OCI-LY1 (cell line): ENCODE data around the gene ZFHX3.

ENCODE experiments used
- H2AFZ ChIP-seq: fragments of 200-600 bp; sonication (generic), shearing (Covaris generic); 2 replicates; pipeline ENCODE4 v1.6.0; 2014; ENCODE audit warnings: antibody characterized with exemption, mild to moderate bottlenecking, low read length
- H3F3A ChIP-seq: fragments of 200-600 bp; sonication (generic), shearing (Covaris generic); 2 replicates; pipeline ENCODE4 v1.6.0; 2014; ENCODE audit warnings: mild to moderate bottlenecking, antibody characterized with exemption, low read length, moderate library complexity; ENCODE audit not compliant: insufficient read depth
- H3K27ac ChIP-seq: fragments of 200-600 bp; sonication (generic); 2 replicates; pipeline ENCODE4 v1.5.1; 2014; ENCODE audit warnings: low read length, mixed run types, mild to moderate bottlenecking, low read depth; ENCODE audit not compliant: poor library complexity, severe bottlenecking
- H3K27me3 ChIP-seq: fragments of 200-600 bp; sonication (generic); 2 replicates; pipeline ENCODE4 v1.6.0; 2014; ENCODE audit warnings: antibody characterized with exemption, mild to moderate bottlenecking, low read length, moderate library complexity; ENCODE audit not compliant: insufficient read depth
- H3K36me3 ChIP-seq: fragments of 200-600 bp; sonication (generic); 2 replicates; pipeline ENCODE4 v1.6.1; 2014; ENCODE audit warnings: mild to moderate bottlenecking, antibody characterized with exemption, low read length, moderate library complexity, mixed read lengths; ENCODE audit not compliant: insufficient read depth
- H3K4me1 ChIP-seq: fragments of 200-600 bp; sonication (generic); 2 replicates; pipeline ENCODE4 v1.5.1; 2014; ENCODE audit warnings: mild to moderate bottlenecking, low read length, moderate library complexity; ENCODE audit not compliant: insufficient read depth, severe bottlenecking
- H3K4me2 ChIP-seq: fragments of 200-600 bp; sonication (generic), shearing (Covaris generic); 2 replicates; pipeline ENCODE4 v1.6.1; 2014; ENCODE audit warnings: low read length
- H3K4me3 ChIP-seq: fragments of 200-600 bp; sonication (generic); 2 replicates; pipeline ENCODE4 v1.5.1; 2014; ENCODE audit warnings: low read length, low read depth, mild to moderate bottlenecking, mixed read lengths; ENCODE audit not compliant: poor library complexity, severe bottlenecking
- H3K79me2 ChIP-seq: fragments of 200-600 bp; shearing (Covaris generic); 2 replicates; pipeline ENCODE4 v1.6.1; 2016; ENCODE audit warnings: mixed run types, low read length, mixed read lengths; ENCODE audit not compliant: insufficient read depth
- H3K9ac ChIP-seq: fragments of 200-600 bp; sonication (generic), shearing (Covaris generic); 2 replicates; pipeline ENCODE4 v1.6.1; 2014; ENCODE audit warnings: mild to moderate bottlenecking, low read length, mixed read lengths
- H3K9me2 ChIP-seq: fragments of 200-600 bp; sonication (generic), shearing (Covaris generic); 2 replicates; pipeline ENCODE4 v1.6.1; 2014; ENCODE audit warnings: low read depth, mild to moderate bottlenecking, low read length, mixed read lengths
- H3K9me3 ChIP-seq: fragments of 200-600 bp; shearing (Covaris generic); 2 replicates; pipeline ENCODE4 v1.6.1; 2014; ENCODE audit warnings: low read length, mixed read lengths
- H4K20me1 ChIP-seq: fragments of 200-600 bp; sonication (generic), shearing (Covaris generic); 2 replicates; pipeline ENCODE4 v1.6.0; 2016; ENCODE audit warnings: mild to moderate bottlenecking, low read length; ENCODE audit not compliant: insufficient read depth
- EZH2 ChIP-seq: fragments of 200-600 bp; sonication (generic), shearing (Covaris generic); IDR thresholded peaks from 2 replicates; pipeline ENCODE4 v1.8.0; 2017; ENCODE audit warnings: borderline replicate concordance, mixed run types, mild to moderate bottlenecking, antibody characterized with exemption, low read length, moderate library complexity, mixed read lengths
- TF ChIP-seq, protein P1 (sequence below): fragments of 200-600 bp; sonication (generic), shearing (Covaris generic); IDR thresholded peaks from 2 replicates; pipeline ENCODE4 v1.5.1; 2017; ENCODE audit warnings: mild to moderate bottlenecking, antibody characterized with exemption, low read length, moderate library complexity, mixed read lengths

Gene ZFHX3

GRCh38 chr16:73000907-73001521, 46.9 kb downstream of the ZFHX3 start:
- Histone ChIP-seq H4K20me1 (no peaks in the 10 kb centered on the region), H3K36me3 (no peaks in the 10 kb centered on the region), H3K79me2 (no peaks in the 10 kb centered on the region), H2AFZ (no peak overlapping the region), H3K4me3 (no peak overlapping the region), H3K9ac (no peak overlapping the region), H3K27ac (no peak overlapping the region), H3K27me3 (0 out of 2 replicates have a peak, but pooled peaks cover 4% of the 10 kb centered on the region), H3K4me2 (no peak overlapping the region), H3K4me1 (no peaks in the 10 kb centered on the region), H3F3A (no peaks in the 10 kb centered on the region), H3K9me3 (no peaks in the 10 kb centered on the region), H3K9me2 (no peaks in the 10 kb centered on the region)
- TF ChIP-seq EZH2 = no peak
- TF ChIP-seq, protein P1, sequence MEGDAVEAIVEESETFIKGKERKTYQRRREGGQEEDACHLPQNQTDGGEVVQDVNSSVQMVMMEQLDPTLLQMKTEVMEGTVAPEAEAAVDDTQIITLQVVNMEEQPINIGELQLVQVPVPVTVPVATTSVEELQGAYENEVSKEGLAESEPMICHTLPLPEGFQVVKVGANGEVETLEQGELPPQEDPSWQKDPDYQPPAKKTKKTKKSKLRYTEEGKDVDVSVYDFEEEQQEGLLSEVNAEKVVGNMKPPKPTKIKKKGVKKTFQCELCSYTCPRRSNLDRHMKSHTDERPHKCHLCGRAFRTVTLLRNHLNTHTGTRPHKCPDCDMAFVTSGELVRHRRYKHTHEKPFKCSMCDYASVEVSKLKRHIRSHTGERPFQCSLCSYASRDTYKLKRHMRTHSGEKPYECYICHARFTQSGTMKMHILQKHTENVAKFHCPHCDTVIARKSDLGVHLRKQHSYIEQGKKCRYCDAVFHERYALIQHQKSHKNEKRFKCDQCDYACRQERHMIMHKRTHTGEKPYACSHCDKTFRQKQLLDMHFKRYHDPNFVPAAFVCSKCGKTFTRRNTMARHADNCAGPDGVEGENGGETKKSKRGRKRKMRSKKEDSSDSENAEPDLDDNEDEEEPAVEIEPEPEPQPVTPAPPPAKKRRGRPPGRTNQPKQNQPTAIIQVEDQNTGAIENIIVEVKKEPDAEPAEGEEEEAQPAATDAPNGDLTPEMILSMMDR = no peak

GRCh38 chr16:73000020-73000906, 47.7 kb downstream of the ZFHX3 start:
- Histone ChIP-seq H2AFZ (no peak overlapping the region), H3K79me2 (no peaks in the 10 kb centered on the region), H4K20me1 (no peaks in the 10 kb centered on the region), H3F3A (no peaks in the 10 kb centered on the region), H3K27me3 (0 out of 2 replicates have a peak, but pooled peaks cover 4% of the 10 kb centered on the region), H3K9ac (no peak overlapping the region), H3K4me2 (no peak overlapping the region), H3K36me3 (no peaks in the 10 kb centered on the region; the same call in 1 of the 2 replicates), H3K27ac (no peak overlapping the region), H3K4me1 (no peaks in the 10 kb centered on the region), H3K4me3 (no peak overlapping the region), H3K9me3 (no peaks in the 10 kb centered on the region), H3K9me2 (no peaks in the 10 kb centered on the region)
- TF ChIP-seq EZH2 = no peak
- TF ChIP-seq, protein P1 = no peak

GRCh38 chr16:72999541-73000019, 48.3 kb downstream of the ZFHX3 start:
- Histone ChIP-seq H3F3A (no peaks in the 10 kb centered on the region), H3K79me2 (no peaks in the 10 kb centered on the region), H3K27me3 (0 out of 2 replicates have a peak, but pooled peaks cover 4% of the 10 kb centered on the region), H3K36me3 (no peaks in the 10 kb centered on the region; the same call in 1 of the 2 replicates), H3K4me2 (no peak overlapping the region), H3K4me1 (no peaks in the 10 kb centered on the region), H3K9me2 (no peaks in the 10 kb centered on the region), H2AFZ (no peak overlapping the region), H3K9ac (no peak overlapping the region), H3K4me3 (no peak overlapping the region), H3K27ac (no peak overlapping the region), H4K20me1 (no peaks in the 10 kb centered on the region), H3K9me3 (no peaks in the 10 kb centered on the region)
- no peak for TF ChIP-seq EZH2
- TF ChIP-seq, protein P1 = no peak
